IMR-90 (cell line): ENCODE results near the gene SYNE1. TPM values are rescaled to one million over a fixed set of nuclear protein-coding genes. Genes with fewer than 3 reads are reported as not detected.
"Not testable (repeated sequence)": the region's sequence is repeated elsewhere in the genome, so short reads cannot be mapped to it uniquely, and the experiment has no call there.

Experiments
- ATAC-seq: fragments of 200-7000 bp; cut with Tn5 transposase; 2 replicates; pipeline ENCODE4 v1.9.1; 2020; ENCODE audit warnings: low read depth, mild to moderate bottlenecking, moderate library complexity
- BruUV-seq: library from RNA; stranded (reverse); fragments of 400-500 nt; replicated peaks from 2 replicates; lab custom pipeline; 2021; lab: Mats Ljungman, UMichigan
- CTCF ChIA-PET: fragments of 300-600 bp; formaldehyde crosslinking; extraction: SDS; loops from one replicate; lab custom pipeline; 2021; ENCODE audit warnings: antibody characterized with exemption; lab: Yijun Ruan, JAX
- POLR2A ChIA-PET: fragments of 300-600 bp; sonication (Branson Sonifier 250); formaldehyde crosslinking; loops from one replicate; lab custom pipeline; 2022; ENCODE audit warnings: antibody characterized with exemption; ENCODE audit not compliant: unreplicated experiment; lab: Charles Lee
- DNase-seq: peaks from one replicate; pipeline ENCODE4 v3.0.0; 2013
- H2AFZ ChIP-seq: replicated peaks from 2 replicates; pipeline ENCODE3; 2013; ENCODE audit warnings: low read length, mild to moderate bottlenecking; ENCODE audit not compliant: poor library complexity
- H2AK5ac ChIP-seq: 2 replicates; pipeline ENCODE4 v1.6.1; 2013; ENCODE audit warnings: low read depth, low read length, inconsistent platforms
- H2AK9ac ChIP-seq: replicated peaks from 2 replicates; pipeline ENCODE3; 2013; ENCODE audit warnings: mild to moderate bottlenecking, low read depth, low read length, moderate library complexity; ENCODE audit not compliant: poor library complexity
- H2BK120ac ChIP-seq: 2 replicates; pipeline ENCODE4 v1.6.1; 2013; ENCODE audit warnings: low read depth, low read length, inconsistent platforms
- H2BK15ac ChIP-seq: 3 replicates; pipeline ENCODE4 v1.6.1; 2013; ENCODE audit warnings: low read depth, low read length, inconsistent platforms
- H2BK20ac ChIP-seq: 2 replicates; pipeline ENCODE4 v1.6.1; 2013; ENCODE audit warnings: low read depth, mild to moderate bottlenecking, inconsistent platforms, low read length, moderate library complexity
- H2BK5ac ChIP-seq: 2 replicates; pipeline ENCODE4 v1.6.1; 2013; ENCODE audit warnings: mild to moderate bottlenecking, low read depth, low read length, inconsistent platforms; ENCODE audit not compliant: poor library complexity, severe bottlenecking
- H3K14ac ChIP-seq: replicated peaks from 2 replicates; pipeline ENCODE4 v1.6.1; 2013; ENCODE audit warnings: low read depth, low read length, inconsistent platforms
- H3K18ac ChIP-seq: 2 replicates; pipeline ENCODE4 v1.6.1; 2013; ENCODE audit warnings: low read depth, low read length, control low read depth
- H3K23ac ChIP-seq: 2 replicates; pipeline ENCODE4 v1.6.1; 2013; ENCODE audit warnings: low read depth, low read length, inconsistent platforms
- H3K27ac ChIP-seq: 2 replicates; pipeline ENCODE4 v1.5.1; 2013; ENCODE audit warnings: mild to moderate bottlenecking, control low read depth, low read length; ENCODE audit not compliant: insufficient read depth
- H3K27me3 ChIP-seq: 2 replicates; pipeline ENCODE4 v1.6.1; 2013; ENCODE audit warnings: low read length; ENCODE audit not compliant: control insufficient read depth, insufficient read depth
- H3K36me3 ChIP-seq: 2 replicates; pipeline ENCODE4 v1.6.1; 2013; ENCODE audit warnings: low read length, mixed read lengths; ENCODE audit not compliant: control insufficient read depth, insufficient read depth
- H3K4ac ChIP-seq: 2 replicates; pipeline ENCODE4 v1.6.1; 2013; ENCODE audit warnings: low read depth, low read length, inconsistent platforms
- H3K4me1 ChIP-seq: 2 replicates; pipeline ENCODE4 v1.6.1; 2013; ENCODE audit warnings: low read length, mixed read lengths; ENCODE audit not compliant: control insufficient read depth, insufficient read depth
- H3K4me2 ChIP-seq: 2 replicates; pipeline ENCODE4 v1.6.1; 2013; ENCODE audit warnings: low read depth, mild to moderate bottlenecking, control low read depth, low read length, moderate library complexity
- H3K4me3 ChIP-seq: 2 replicates; pipeline ENCODE4 v1.5.1; 2013; ENCODE audit warnings: low read depth, mild to moderate bottlenecking, control low read depth, low read length, moderate library complexity; ENCODE audit not compliant: insufficient read depth
- H3K56ac ChIP-seq: 2 replicates; pipeline ENCODE4 v1.6.1; 2013; ENCODE audit warnings: low read length, inconsistent platforms; ENCODE audit not compliant: insufficient read depth; ENCODE audit errors: extremely low read depth
- H3K79me1 ChIP-seq, 2 experiments: 2 replicates each; pipeline ENCODE4 v1.6.1; 2013; ENCODE audit warnings: low read length in 2 of 2, inconsistent platforms in 1 of 2, low read depth in 1 of 2
- H3K9ac ChIP-seq: 2 replicates; pipeline ENCODE4 v1.6.1; 2013; ENCODE audit warnings: low read depth, low read length, control low read depth
- H3K9me1 ChIP-seq: 2 replicates; pipeline ENCODE4 v1.6.1; 2013; ENCODE audit warnings: low read length, inconsistent platforms; ENCODE audit not compliant: insufficient read depth
- H3K9me3 ChIP-seq: 2 replicates; pipeline ENCODE4 v1.6.1; 2013; ENCODE audit warnings: low read length; ENCODE audit not compliant: control insufficient read depth, insufficient read depth
- H4K20me1 ChIP-seq: 2 replicates; pipeline ENCODE4 v1.6.1; 2013; ENCODE audit warnings: low read length, inconsistent platforms; ENCODE audit not compliant: insufficient read depth
- H4K5ac ChIP-seq: 2 replicates; pipeline ENCODE4 v1.6.1; 2013; ENCODE audit warnings: mild to moderate bottlenecking, low read depth, low read length, control low read depth
- H4K8ac ChIP-seq, 2 experiments: 2 replicates each; pipeline ENCODE4 v1.6.1; 2013; ENCODE audit warnings: low read depth in 2 of 2, low read length in 2 of 2, control low read depth in 1 of 2, inconsistent platforms in 1 of 2
- H4K91ac ChIP-seq: 2 replicates; pipeline ENCODE4 v1.6.1; 2013; ENCODE audit warnings: low read depth, low read length, inconsistent platforms; ENCODE audit not compliant: insufficient read depth
- RAD21 ChIP-seq: IDR thresholded peaks from 2 replicates; pipeline ENCODE4 v1.6.1; 2012; ENCODE audit warnings: low read length, improper control_type of control experiment
- USF2 ChIP-seq: fragments of 150-350 bp; IDR thresholded peaks from 2 replicates; pipeline ENCODE4 v1.6.1; 2017; ENCODE audit warnings: mild to moderate bottlenecking, antibody characterized with exemption, low read length, low read depth
- WGBS, 2 experiments: methylation state at CpG; one replicate each; pipeline versions ENCODE4 v1.1.5 to v1.1.7; 2013; ENCODE audit warnings: missing lambda C conversion rate in 2 of 2; ENCODE audit not compliant: insufficient read length in 1 of 2; ENCODE audit errors: extremely low coverage in 2 of 2; 5-methylcytosine and 5-hydroxymethylcytosine counted together
- dilution Hi-C: fragments of 300-500 bp; cut with HindIII; formaldehyde crosslinking; loops from one replicate; pipeline ENCODE4 v1.14.3; 2018; ENCODE audit warnings: low sequenced_read_pairs; ENCODE audit not compliant: unreplicated experiment
- in situ Hi-C: fragments of 300-500 bp; cut with MboI; formaldehyde crosslinking; loops from 3 replicates; pipeline ENCODE4 v1.14.3; 2019; ENCODE audit warnings: low sequenced_read_pairs, inconsistent platforms, mixed read lengths
- intact Hi-C: fragments of 100-400 bp; cut with micrococcal nuclease; formaldehyde crosslinking; loops from 2 replicates; pipeline ENCODE4 v1.10.0; 2022
- polyA plus RNA-seq, 3 experiments: library from polyadenylated mRNA; depleted of rRNA; stranded (reverse); fragments of >200 nt; gene quantifications; 2 replicates each; pipeline ENCODE4 v1.2.3, GENCODE V29; 2012; ENCODE audit warnings: low replicate concordance in 1 of 3
- total RNA-seq: library from RNA; depleted of rRNA; stranded (reverse); fragments of >200 nt; gene quantifications from 2 replicates; pipeline ENCODE4 v1.2.3, GENCODE V29; 2012

The SYNE1 gene
- total and polyA plus RNA-seq, 2 of the 4 experiments (the other 2 are of a cell fraction): 34.1 to 159 TPM

DNA sequence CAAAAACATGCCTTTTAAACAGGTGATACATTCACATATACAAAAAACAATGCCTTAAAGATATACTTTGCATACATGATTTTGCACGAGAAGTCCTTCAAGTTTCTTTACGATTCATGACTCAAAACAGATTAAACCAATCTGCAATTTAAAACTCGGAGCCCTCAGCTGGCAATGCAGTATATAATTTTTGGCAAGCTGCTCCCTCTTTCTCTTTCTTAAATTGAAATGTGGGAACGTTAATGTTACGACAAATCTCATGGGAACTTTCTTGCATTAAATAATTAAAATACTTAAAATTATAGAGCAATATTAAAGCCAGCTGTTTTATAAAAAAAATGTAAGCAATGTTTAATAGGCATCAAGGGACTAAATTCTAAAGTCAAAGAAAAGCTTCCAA lies 495.1 kb downstream of the SYNE1 start:
- Histone ChIP-seq H3K4me1 (peaks cover 5% of the 10 kb centered on the region), H3K9ac (no peak overlapping the region), H2BK15ac (no peak overlapping the region), H3K27ac (no peak overlapping the region), H3K18ac (no peak overlapping the region), H4K5ac (no peak overlapping the region), H2AFZ (no peak overlapping the region), H2BK5ac (no peak overlapping the region), H3K36me3 (peaks cover 22% of the 10 kb centered on the region), H3K9me3 (no peaks in the 10 kb centered on the region), H2BK20ac (no peak overlapping the region), H2AK9ac (no peak overlapping the region), H3K56ac (no peak overlapping the region), H4K91ac (no peak overlapping the region), H3K4me3 (no peak overlapping the region), H3K4me2 (no peak overlapping the region), H3K9me1 (peaks cover 6% of the 10 kb centered on the region), H4K20me1 (peaks cover 5% of the 10 kb centered on the region; the same call in 1 of the 2 replicates), H3K23ac (no peak overlapping the region), H3K4ac (no peak overlapping the region), H3K79me1 (peaks cover 0 to 8% of the 10 kb centered on the region in 2 experiments; a peak in 1 of 4 replicates), H2BK120ac (no peak overlapping the region), H4K8ac (no peak overlapping the region), H3K27me3 (no peaks in the 10 kb centered on the region), H3K14ac (no peak overlapping the region), H2AK5ac (no peak overlapping the region)
- no CpG with 5 or more reads among the region's 5 CpGs for WGBS, 2 experiments
- CTCF ChIA-PET: no interaction called here
- no peak for ATAC-seq
- in situ Hi-C loops (loop anchor here (25.0 kb wide), 1 partner anchor 705 kb away; no protein-coding TSS in a partner anchor), intact Hi-C loops (no loop called here), dilution Hi-C loops (no loop called here)
- DNase-seq: no peak
- no TSS peak for BruUV-seq
- POLR2A ChIA-PET: no interaction called here
- TF ChIP-seq USF2: no peak
- TF ChIP-seq RAD21: no peak

- H3K9ac ChIP-seq, H2AK5ac ChIP-seq, H2AK9ac ChIP-seq, H3K9me1 ChIP-seq, H4K91ac ChIP-seq, H3K4me1 ChIP-seq, H4K5ac ChIP-seq, H3K27me3 ChIP-seq, ATAC-seq, H3K4me3 ChIP-seq, H3K9me3 ChIP-seq, H3K23ac ChIP-seq, dilution Hi-C loops, H3K18ac ChIP-seq, H2BK5ac ChIP-seq, DNase-seq, H3K27ac ChIP-seq, H2BK120ac ChIP-seq, H3K56ac ChIP-seq, H2BK15ac ChIP-seq, H4K8ac ChIP-seq, CTCF ChIA-PET, H3K14ac ChIP-seq, H3K4ac ChIP-seq, H2AFZ ChIP-seq, H3K4me2 ChIP-seq, POLR2A ChIA-PET, H4K20me1 ChIP-seq, intact Hi-C loops, H2BK20ac ChIP-seq, BruUV-seq: not testable (repeated sequence)
- Histone ChIP-seq H3K36me3 (peaks cover 21% of the 10 kb centered on the region), H3K79me1 (peaks cover 0 to 11% of the 10 kb centered on the region in 2 experiments; a peak in 1 of 4 replicates)
- in situ Hi-C loops: loop anchor here (25.0 kb wide), 1 partner anchor 701 kb away; no protein-coding TSS in a partner anchor
- no CpG with 5 or more reads among the region's 6 CpGs for WGBS, 2 experiments
Measured at GRCh38 chr6:152138344-152138743, 498.8 kb downstream of the SYNE1 start.
